ENCODE results near the gene AFF3. TPM values are rescaled to one million over a fixed set of nuclear protein-coding genes. Genes with fewer than 3 reads are reported as not detected.

The AFF3 gene
- total and polyA plus RNA-seq, 2 of the 13 experiments (the other 11 are each of a cell fraction or from before 2014, with no cell fraction given), result not detected

- Histone ChIP-seq H3K9me3 (ENCODE audit: low read length) (no peaks in the 10 kb centered on the region), H3K36me3 (replicated peaks in 1 of 2; ENCODE audit: control insufficient read depth in 1 of 2, insufficient read depth in 2 of 2, low read length in 2 of 2) (no peaks in the 10 kb centered on the region), H3K27me3 (ENCODE audit: control insufficient read depth in 1 of 2, insufficient read depth in 2 of 2, low read length in 2 of 2) (no peaks in the 10 kb centered on the region), H3K79me2 (ENCODE audit: insufficient read depth, low read length) (no peaks in the 10 kb centered on the region), H3K4me3 (replicated peaks in 1 of 3; ENCODE audit: insufficient read depth in 1 of 3, low read depth in 2 of 3, low read length in 3 of 3) (no peak overlapping the region), H3K27ac (ENCODE audit: extremely low read length, insufficient read depth, low read length) (no peak overlapping the region), H3K4me2 (ENCODE audit: low read depth, low read length) (no peak overlapping the region), H3K4me1 (ENCODE audit: insufficient read depth, low read length) (no peaks in the 10 kb centered on the region), H3K9ac (ENCODE audit: insufficient read depth, low read depth, low read length) (no peak overlapping the region), H2AFZ (ENCODE audit: low read length) (no peak overlapping the region), H4K20me1 (ENCODE audit: insufficient read depth, low read length) (no peaks in the 10 kb centered on the region)
- POLR2A ChIA-PET, result no interaction called here
- CTCF ChIA-PET (ENCODE audit: low intra/inter-chr PET ratio, low total read pairs), result no interaction called here
- FAIRE-seq, result no peak
- BruUV-seq (replicated peaks), result no TSS peak
- in situ Hi-C loops (cut with HindIII; ENCODE audit: extremely low pct_ligation_motif_present, low pct_unique_long_range_greater_than_20kb), result no loop called here
- TF ChIP-seq MAFF (IDR thresholded peaks at IDR 0.05; ENCODE audit: low read depth, low read length) (peak; percentile 68), MAFK (conservative IDR thresholded peaks at IDR 0.05 in 1 of 2, IDR thresholded peaks at IDR 0.05 in 1 of 2; ENCODE audit: low read length in 2 of 2) (peak; percentile 80 to 81), ZNF556 (CRISPR knock-in tag; IDR thresholded peaks at IDR 0.05; ENCODE audit: borderline replicate concordance) (no peak)
- no peak for DNase-seq (ENCODE audit: low spot score)
- intact Hi-C loops (cut with micrococcal nuclease; ENCODE audit: unreplicated experiment), result no loop called here
- no peak for ATAC-seq
- 32% methylated on average over 4 of the region's 4 CpGs for WGBS (ENCODE audit: low lambda C conversion rate)
Observed at GRCh38 chr2:99857867-99858444, 284.4 kb downstream of the AFF3 start.

GRCh38 chr2:99857372-99857771 lies 285.0 kb downstream of the AFF3 start:
- POLR2A ChIA-PET, result no interaction called here
- H4K20me1 ChIP-seq (ENCODE audit: insufficient read depth, low read length), result no peaks in the 10 kb centered on the region
- FAIRE-seq, result no peak
- no peaks in the 10 kb centered on the region for H3K9me3 ChIP-seq (ENCODE audit: low read length)
- no peak overlapping the region for H3K27ac ChIP-seq (ENCODE audit: extremely low read length, insufficient read depth, low read length)
- CTCF ChIA-PET (ENCODE audit: low intra/inter-chr PET ratio, low total read pairs), result no interaction called here
- H3K27me3 ChIP-seq (ENCODE audit: control insufficient read depth in 1 of 2, insufficient read depth in 2 of 2, low read length in 2 of 2), result no peaks in the 10 kb centered on the region
- no peak for DNase-seq (ENCODE audit: low spot score)
- no TSS peak for BruUV-seq (replicated peaks)
- H3K4me2 ChIP-seq (ENCODE audit: low read depth, low read length), result no peak overlapping the region
- TF ChIP-seq, protein P1, sequence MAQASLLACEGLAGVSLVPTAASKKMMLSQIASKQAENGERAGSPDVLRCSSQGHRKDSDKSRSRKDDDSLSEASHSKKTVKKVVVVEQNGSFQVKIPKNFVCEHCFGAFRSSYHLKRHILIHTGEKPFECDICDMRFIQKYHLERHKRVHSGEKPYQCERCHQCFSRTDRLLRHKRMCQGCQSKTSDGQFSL (CRISPR knock-in tag; IDR thresholded peaks at IDR 0.05), result no peak
- TF ChIP-seq AGO2 (optimal IDR thresholded peaks at IDR 0.05; ENCODE audit: low read depth, low read length), result no peak
- no peak for TF ChIP-seq ONECUT2 (CRISPR knock-in tag; IDR thresholded peaks at IDR 0.05)
- no peak for TF ChIP-seq PRDM4 (CRISPR knock-in tag; IDR thresholded peaks at IDR 0.05; ENCODE audit: borderline replicate concordance)
- TF ChIP-seq SIN3A (IDR thresholded peaks at IDR 0.05; ENCODE audit: borderline replicate concordance, low read depth, low read length), result no peak
- no peak for TF ChIP-seq ZNF547 (CRISPR knock-in tag; IDR thresholded peaks at IDR 0.05)
- TF ChIP-seq HNRNPK (IDR thresholded peaks at IDR 0.05; ENCODE audit: low read depth, low read length, poor library complexity, severe bottlenecking), result no peak
- no peak for TF ChIP-seq TBX3 (IDR thresholded peaks at IDR 0.05; ENCODE audit: borderline replicate concordance)
- TF ChIP-seq ZNF850 (CRISPR knock-in tag; conservative IDR thresholded peaks at IDR 0.05), result no peak
- TF ChIP-seq, protein P2, sequence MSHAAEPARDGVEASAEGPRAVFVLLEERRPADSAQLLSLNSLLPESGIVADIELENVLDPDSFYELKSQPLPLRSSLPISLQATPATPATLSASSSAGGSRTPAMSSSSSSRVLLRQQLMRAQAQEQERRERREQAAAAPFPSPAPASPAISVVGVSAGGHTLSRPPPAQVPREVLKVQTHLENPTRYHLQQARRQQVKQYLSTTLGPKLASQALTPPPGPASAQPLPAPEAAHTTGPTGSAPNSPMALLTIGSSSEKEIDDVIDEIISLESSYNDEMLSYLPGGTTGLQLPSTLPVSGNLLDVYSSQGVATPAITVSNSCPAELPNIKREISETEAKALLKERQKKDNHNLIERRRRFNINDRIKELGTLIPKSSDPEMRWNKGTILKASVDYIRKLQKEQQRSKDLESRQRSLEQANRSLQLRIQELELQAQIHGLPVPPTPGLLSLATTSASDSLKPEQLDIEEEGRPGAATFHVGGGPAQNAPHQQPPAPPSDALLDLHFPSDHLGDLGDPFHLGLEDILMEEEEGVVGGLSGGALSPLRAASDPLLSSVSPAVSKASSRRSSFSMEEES (CRISPR knock-in tag; IDR thresholded peaks at IDR 0.05), result no peak
- TF ChIP-seq ZNF253 (CRISPR knock-in tag; IDR thresholded peaks at IDR 0.05; ENCODE audit: borderline replicate concordance), result no peak
- intact Hi-C loops (cut with micrococcal nuclease; ENCODE audit: unreplicated experiment), result no loop called here
- no peaks in the 10 kb centered on the region for H3K79me2 ChIP-seq (ENCODE audit: insufficient read depth, low read length)
- no peak overlapping the region for H2AFZ ChIP-seq (ENCODE audit: low read length)
- H3K9ac ChIP-seq (ENCODE audit: insufficient read depth, low read depth, low read length), result no peak overlapping the region
- H3K4me3 ChIP-seq (replicated peaks in 1 of 3; ENCODE audit: insufficient read depth in 1 of 3, low read depth in 2 of 3, low read length in 3 of 3), result no peak overlapping the region
- no peak for ATAC-seq
- no peaks in the 10 kb centered on the region for H3K36me3 ChIP-seq (replicated peaks in 1 of 2; ENCODE audit: control insufficient read depth in 1 of 2, insufficient read depth in 2 of 2, low read length in 2 of 2)
- H3K4me1 ChIP-seq (ENCODE audit: insufficient read depth, low read length), result no peaks in the 10 kb centered on the region
- WGBS (ENCODE audit: low lambda C conversion rate), result 91% methylated on average over 1 of the region's 1 CpG
- in situ Hi-C loops (cut with HindIII; ENCODE audit: extremely low pct_ligation_motif_present, low pct_unique_long_range_greater_than_20kb), result no loop called here

All from HepG2 (cell line).